Adrenal gland (tissue), 12 donors: Measurements from ENCODE around the gene SDHD. TPM values are rescaled to one million over a fixed set of nuclear protein-coding genes. Genes with fewer than 3 reads are reported as not detected.
A peak's percentile ranks its signal among the peaks of the same experiment; 100 is the strongest.

ENCODE experiments used
- DNase-seq, 7 donors: peaks; one replicate each; pipeline ENCODE4 v3.0.0-alpha.2; 2019 to 2020
- H3K27ac ChIP-seq, 5 donors: fragments of 200-600 bp; sonication (generic) in 4 of 5; 1 replicate in 3 of 5; 2 replicates in 2 of 5; pipeline versions ENCODE4 v1.5.1 to v1.8.0; 2016 to 2020; ENCODE audit warnings: mild to moderate bottlenecking in 1 of 5
- H3K27me3 ChIP-seq: fragments of 200-600 bp; 2 replicates; pipeline ENCODE4 v1.8.0; 2021
- H3K36me3 ChIP-seq, 2 donors: fragments of 200-600 bp; replicated peaks in 1 of 2; 1 replicate in 1 of 2; 2 replicates in 1 of 2; pipeline versions ENCODE4 v1.5.1 to v1.8.0; 2018 to 2022
- H3K4me1 ChIP-seq, 2 donors: fragments of 200-600 bp; replicated peaks in 1 of 2; 1 replicate in 1 of 2; 2 replicates in 1 of 2; pipeline versions ENCODE4 v1.5.1 to v1.8.0; 2018 to 2021
- H3K4me3 ChIP-seq, 4 donors: fragments of 200-600 bp; sonication (generic) in 3 of 4; one replicate each; pipeline ENCODE4 v1.5.1; 2016 to 2018
- H3K9me3 ChIP-seq, 3 donors: fragments of 200-600 bp; sonication (generic) in 1 of 3; replicated peaks in 1 of 3; 1 replicate in 2 of 3; 2 replicates in 1 of 3; pipeline versions ENCODE4 v1.5.1 to v1.8.0; 2016 to 2021
- POLR2A ChIP-seq, 2 donors: fragments of 450-650 bp; IDR thresholded peaks; one replicate each; pipeline ENCODE4 v1.6.1; 2017; ENCODE audit warnings: antibody characterized with exemption in 2 of 2, mild to moderate bottlenecking in 2 of 2, moderate library complexity in 1 of 2
- WGBS, 4 donors: extraction: QIAGEN DNeasy Blood & Tissue Kit in 2 of 4; methylation state at CpG; one replicate each; pipeline versions ENCODE4 v1.1.5 to v1.1.7; 2013 to 2017; 5-methylcytosine and 5-hydroxymethylcytosine counted together
- intact Hi-C, 2 donors: fragments of 100-400 bp; cut with DNase I; formaldehyde crosslinking; loops; one replicate each; pipeline versions ENCODE4 v1.14.1 to v1.15.0; 2022 to 2023
- polyA plus RNA-seq, 3 donors: library from polyadenylated mRNA; stranded (reverse); fragments of 200-250 nt in 2 of 3; fragments of 350-450 nt in 1 of 3; fragmentation: Illumina TruSeq in 1 of 3; extraction: RNeasy Lipid Tissue Mini Kit (QIAGEN cat#74804) in 1 of 3; gene quantifications; one replicate each; pipeline ENCODE4 v1.2.3, GENCODE V29; 2013 to 2014
- total RNA-seq, 9 donors: library from RNA; depleted of rRNA in 4 of 9; stranded (reverse); fragments of >200 nt in 4 of 9; fragments of 120-200 nt in 1 of 9; fragmentation: NEBNext Ultra II Directional in 1 of 9; extraction: Animal tissue kit (Norgen Biotek cat#: 25700) in 1 of 9; gene quantifications; one replicate each; pipeline versions ENCODE4 v1.1.0 to v1.2.4, GENCODE V29; 2013 to 2023
- TF ChIP-seq, protein P1 (sequence below), 6 experiments: fragments of 450-650 bp in 4 of 6; fragments of 200-600 bp in 2 of 6; sonication (generic) in 1 of 6; IDR thresholded peaks; 1 replicate in 5 of 6; 2 replicates in 1 of 6; pipeline versions ENCODE4 v1.5.1 to v1.8.0; 2016 to 2021; ENCODE audit warnings: antibody characterized with exemption in 6 of 6, mild to moderate bottlenecking in 2 of 6, moderate library complexity in 1 of 6
- donor health status: healthy with polysubstance abuse.
- donor health status: Bipolar disorder and iron deficiency.
- donor health status: DM: yes; HTN: yes; CAD: no.
- donor health status: DM: no; HTN: no; CAD: no.
- donor health status: DM: no; HTN: no; CAD: no.
- donor health status: DM: yes; HTN: yes; CAD: no.

SDHD gene
- total and polyA plus RNA-seq, 12 donors = 47.6 to 149 (median 119) TPM

GRCh38 chr11:112062923-112063322 lies 23.8 kb upstream of the SDHD start:
- TF ChIP-seq POLR2A (IDR thresholded peaks at IDR 0.05) = no peak
- TF ChIP-seq, protein P1, sequence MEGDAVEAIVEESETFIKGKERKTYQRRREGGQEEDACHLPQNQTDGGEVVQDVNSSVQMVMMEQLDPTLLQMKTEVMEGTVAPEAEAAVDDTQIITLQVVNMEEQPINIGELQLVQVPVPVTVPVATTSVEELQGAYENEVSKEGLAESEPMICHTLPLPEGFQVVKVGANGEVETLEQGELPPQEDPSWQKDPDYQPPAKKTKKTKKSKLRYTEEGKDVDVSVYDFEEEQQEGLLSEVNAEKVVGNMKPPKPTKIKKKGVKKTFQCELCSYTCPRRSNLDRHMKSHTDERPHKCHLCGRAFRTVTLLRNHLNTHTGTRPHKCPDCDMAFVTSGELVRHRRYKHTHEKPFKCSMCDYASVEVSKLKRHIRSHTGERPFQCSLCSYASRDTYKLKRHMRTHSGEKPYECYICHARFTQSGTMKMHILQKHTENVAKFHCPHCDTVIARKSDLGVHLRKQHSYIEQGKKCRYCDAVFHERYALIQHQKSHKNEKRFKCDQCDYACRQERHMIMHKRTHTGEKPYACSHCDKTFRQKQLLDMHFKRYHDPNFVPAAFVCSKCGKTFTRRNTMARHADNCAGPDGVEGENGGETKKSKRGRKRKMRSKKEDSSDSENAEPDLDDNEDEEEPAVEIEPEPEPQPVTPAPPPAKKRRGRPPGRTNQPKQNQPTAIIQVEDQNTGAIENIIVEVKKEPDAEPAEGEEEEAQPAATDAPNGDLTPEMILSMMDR (IDR thresholded peaks at IDR 0.05) = no peak
- H3K36me3 ChIP-seq = peaks cover 0 to 34% of the 10 kb centered on the region in 2 donors

DNA sequence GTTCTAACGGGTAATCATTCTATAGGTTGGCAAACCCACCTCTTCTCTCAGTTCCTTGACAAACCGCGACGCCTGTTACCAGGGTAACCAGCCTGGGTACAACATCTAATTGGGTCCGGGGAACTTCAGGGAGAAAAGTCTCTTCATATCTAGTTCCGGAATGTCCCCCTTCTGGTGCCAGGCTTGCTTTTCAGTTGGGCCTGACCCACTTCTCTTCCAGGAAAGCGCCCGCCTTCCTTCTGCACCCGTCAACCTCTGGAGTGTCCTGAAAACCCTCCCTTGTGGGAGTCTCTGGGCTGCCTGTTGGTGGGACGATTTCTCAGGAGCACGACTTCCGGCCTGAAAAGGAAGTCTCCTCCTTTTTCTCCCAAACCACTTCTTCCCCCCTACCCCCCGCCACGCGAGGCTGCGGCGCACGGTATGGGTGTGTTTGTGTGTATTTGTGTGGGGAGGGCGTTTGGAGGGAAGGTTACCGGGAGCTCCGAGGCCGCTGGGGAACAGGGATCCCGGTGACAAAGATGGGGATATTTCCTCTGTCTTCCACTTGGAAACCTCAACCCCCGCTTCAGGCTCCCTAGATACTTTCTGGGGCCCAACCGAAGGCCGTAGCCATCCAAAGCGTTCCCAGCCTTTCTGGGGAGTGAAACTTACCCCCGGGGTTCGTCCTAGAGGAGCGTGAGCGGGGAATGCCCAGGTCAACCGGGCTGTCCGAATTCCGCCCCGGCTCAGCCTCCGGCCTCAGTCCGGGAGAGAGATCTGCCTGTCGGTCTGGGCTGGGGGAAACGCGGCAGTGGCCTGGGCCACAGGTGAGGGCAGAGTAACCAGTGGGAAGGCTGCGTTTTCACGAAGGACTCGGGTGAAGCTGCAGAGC lies 12.5 kb upstream of the SDHD start, which contains the start of the genes NKAPD1 and PIH1D2:
TSS of gene NKAPD1 (plus strand) at position 359 of the 871 bp plus-strand sequence. CDS start 1,276 bp downstream, outside the sequence.
TSS of gene PIH1D2 (minus strand) at position 77 of the 871 bp plus-strand sequence. CDS start 843 bp downstream, outside the sequence.
- Histone ChIP-seq H3K9me3 (no peaks in the 10 kb centered on the region), H3K4me1 (peaks cover 10 to 14% of the 10 kb centered on the region in 2 donors), H3K36me3 (peaks cover 0 to 38% of the 10 kb centered on the region in 2 donors), H3K27ac (peak within 1 kb of the TSS; percentile 56 to 89 (median 85)), H3K4me3 (peak within 1 kb of the TSS; percentile 37 to 92 (median 52)), H3K27me3 (no peaks in the 10 kb centered on the region)
- TF ChIP-seq, protein P1 (IDR thresholded peaks at IDR 0.05) = peak in 4 of 6 experiments; percentile 18 to 36 (median 26)
- peak in 1 of 2 donors; percentile 20 for TF ChIP-seq POLR2A (IDR thresholded peaks at IDR 0.05)
- intact Hi-C loops = no loop called here
- peak; percentile 76 to 88 (median 78) for DNase-seq
- WGBS, 4 donors = 0 to 1% (median 0%) methylated on average over 26 to 43 of the region's 43 CpGs

More at GRCh38 chr11:112062923-112063322, 23.8 kb upstream of the SDHD start:
- 71 to 83% (median 77%) methylated on average over 1 of the region's 1 CpG for WGBS, 4 donors
- no peak overlapping the region for H3K4me3 ChIP-seq
- no peak overlapping the region for H3K27ac ChIP-seq
- no peaks in the 10 kb centered on the region for H3K9me3 ChIP-seq
- H3K4me1 ChIP-seq = no peaks in the 10 kb centered on the region
- H3K27me3 ChIP-seq = no peaks in the 10 kb centered on the region
- DNase-seq = no peak
- intact Hi-C loops = no loop called here

- Histone ChIP-seq H3K36me3 (peaks cover 0 to 75% of the 10 kb centered on the region in 2 donors), H3K27me3 (no peaks in the 10 kb centered on the region), H3K27ac (no peak overlapping the region), H3K4me1 (peaks cover 12 to 15% of the 10 kb centered on the region in 2 donors), H3K9me3 (no peaks in the 10 kb centered on the region), H3K4me3 (no peak overlapping the region)
- no peak for DNase-seq
- no peak for TF ChIP-seq POLR2A (IDR thresholded peaks at IDR 0.05)
- TF ChIP-seq, protein P1 (IDR thresholded peaks at IDR 0.05) = no peak
- intact Hi-C loops = loop anchor here in 1 of 2 donors (10.0 kb wide), 1 partner anchor 208 kb away; the partner anchor contains the start of genes ALG9, CFAP68 and FDXACB1
- 67 to 79% (median 75%) methylated on average over 4 of the region's 4 CpGs for WGBS, 4 donors
Measured at GRCh38 chr11:112082729-112083128, 3.9 kb upstream of the SDHD start.

GRCh38 chr11:112085822-112086421 lies 751 bp upstream of the SDHD start:
- intact Hi-C loops = loop anchor here in 1 of 2 donors (10.0 kb wide), 1 partner anchor 211 kb away; the partner anchor contains the start of genes ALG9, CFAP68 and FDXACB1
- WGBS, 4 donors = 4 to 5% (median 4%) methylated on average over 17 to 19 of the region's 19 CpGs
- no peaks in the 10 kb centered on the region for H3K9me3 ChIP-seq
- peak overlapping the region; percentile 19 to 67 (median 48) for H3K4me3 ChIP-seq
- H3K27me3 ChIP-seq = no peaks in the 10 kb centered on the region
- TF ChIP-seq, protein P1 (IDR thresholded peaks at IDR 0.05) = no peak
- no peak for TF ChIP-seq POLR2A (IDR thresholded peaks at IDR 0.05)
- peaks cover 0 to 72% of the 10 kb centered on the region in 2 donors for H3K36me3 ChIP-seq
- H3K4me1 ChIP-seq = peaks cover 17 to 40% of the 10 kb centered on the region in 2 donors
- H3K27ac ChIP-seq = peak overlapping the region in 4 of 5 donors; percentile 41 to 87 (median 72)
- DNase-seq = peak in 6 of 7 donors; percentile 32 to 65 (median 40)
